Prostate gland (tissue), 2 donors: ENCODE measurements around the gene ZBTB40. TPM values are rescaled to one million over a fixed set of nuclear protein-coding genes. Genes with fewer than 3 reads are reported as not detected.

ENCODE experiments used
- DNase-seq: peaks from one replicate; pipeline ENCODE4 v3.0.0-alpha.2; 2019; ENCODE audit warnings: low spot score
- H3K27ac ChIP-seq, 2 donors: fragments of 200-600 bp; sonication (generic); 2 replicates each; pipeline ENCODE4 v1.5.1; 2017 to 2019
- H3K27me3 ChIP-seq: fragments of 200-600 bp; sonication (generic); replicated peaks from 2 replicates; pipeline ENCODE4 v1.5.1; 2019; ENCODE audit not compliant: insufficient read depth
- H3K36me3 ChIP-seq, 2 donors: fragments of 200-600 bp; sonication (generic); 1 replicate in 1 of 2; 2 replicates in 1 of 2; pipeline versions ENCODE4 v1.5.1 to v1.8.1; 2017 to 2019
- H3K4me1 ChIP-seq: fragments of 200-600 bp; sonication (generic); replicated peaks from 2 replicates; pipeline ENCODE4 v1.5.1; 2019
- H3K4me3 ChIP-seq, 2 donors: fragments of 200-600 bp; sonication (generic); 2 replicates each; pipeline ENCODE4 v1.5.1; 2017 to 2019
- H3K9me3 ChIP-seq: fragments of 200-600 bp; sonication (generic); 2 replicates; pipeline ENCODE4 v1.5.1; 2017
- CTCF ChIP-seq, 4 experiments: fragments of 200-600 bp in 2 of 4; fragments of 450-650 bp in 2 of 4; sonication (generic) in 2 of 4; IDR thresholded peaks; 1 replicate in 3 of 4; 2 replicates in 1 of 4; pipeline ENCODE4 v1.5.1; 2016 to 2019; ENCODE audit warnings: antibody characterized with exemption in 4 of 4, mild to moderate bottlenecking in 2 of 4, moderate library complexity in 2 of 4
- POLR2A ChIP-seq: fragments of 450-650 bp; IDR thresholded peaks from one replicate; pipeline ENCODE4 v1.6.1; 2016; ENCODE audit warnings: antibody characterized with exemption, mild to moderate bottlenecking
- POLR2AphosphoS5 ChIP-seq: sonication (generic); formaldehyde crosslinking; IDR thresholded peaks from one replicate; pipeline ENCODE4 v1.6.1; 2017; ENCODE audit warnings: antibody characterized with exemption
- WGBS: methylation state at CpG from one replicate; pipeline ENCODE4 v1.1.5; 2018; 5-methylcytosine and 5-hydroxymethylcytosine counted together
- intact Hi-C: fragments of 100-400 bp; cut with DNase I; formaldehyde crosslinking; loops from one replicate; pipeline ENCODE4 v1.14.2; 2022
- total RNA-seq, 2 donors: library from RNA; depleted of rRNA; stranded (reverse); fragments of >200 nt; gene quantifications; one replicate each; pipeline ENCODE4 v1.1.0, GENCODE V29; 2016

Gene ZBTB40
- total RNA-seq, 2 donors from 2014 or later, result 18.2 to 26.3 TPM

DNA sequence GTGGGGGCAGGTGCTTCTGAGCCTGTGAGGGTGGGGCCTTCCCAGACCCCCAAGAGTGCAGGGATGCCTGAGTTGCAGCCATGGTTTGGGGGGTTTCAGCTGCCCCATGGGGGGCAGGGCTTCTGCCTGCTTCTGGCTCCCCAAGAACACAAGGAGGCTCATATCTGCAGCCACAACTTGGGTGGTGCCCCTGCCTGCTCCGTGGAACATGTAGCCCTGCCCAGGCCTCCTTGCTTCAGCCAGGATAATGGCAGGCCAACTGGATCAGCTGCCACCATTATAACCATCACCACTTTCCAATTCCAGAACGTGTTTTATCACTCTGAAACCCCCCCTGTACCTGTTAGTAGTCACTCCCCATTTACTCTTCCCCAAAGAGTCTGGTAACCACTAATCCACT lies 14.0 kb downstream of the ZBTB40 start:
- no peak overlapping the region for H3K27ac ChIP-seq
- WGBS, result 88% methylated on average over 2 of the region's 2 CpGs
- H3K36me3 ChIP-seq, result no peaks in the 10 kb centered on the region
- TF ChIP-seq CTCF (IDR thresholded peaks at IDR 0.05) (no peak), POLR2AphosphoS5 (no peak), POLR2A (no peak)
- DNase-seq, result no peak
- H3K4me1 ChIP-seq, result no peaks in the 10 kb centered on the region
- no peaks in the 10 kb centered on the region for H3K9me3 ChIP-seq
- intact Hi-C loops, result no loop called here
- no peaks in the 10 kb centered on the region for H3K27me3 ChIP-seq
- H3K4me3 ChIP-seq, result no peak overlapping the region

- no peak for DNase-seq
- no peaks in the 10 kb centered on the region for H3K27me3 ChIP-seq
- H3K27ac ChIP-seq, result no peak overlapping the region
- H3K36me3 ChIP-seq, result no peaks in the 10 kb centered on the region
- no peaks in the 10 kb centered on the region for H3K9me3 ChIP-seq
- 78% methylated on average over 4 of the region's 4 CpGs for WGBS
- intact Hi-C loops, result no loop called here
- TF ChIP-seq POLR2A (no peak), POLR2AphosphoS5 (no peak), CTCF (IDR thresholded peaks at IDR 0.05) (no peak)
- H3K4me1 ChIP-seq, result peaks cover 5% of the 10 kb centered on the region
- no peak overlapping the region for H3K4me3 ChIP-seq
Measured at GRCh38 chr1:22470227-22470626, 18.6 kb downstream of the ZBTB40 start.

DNA sequence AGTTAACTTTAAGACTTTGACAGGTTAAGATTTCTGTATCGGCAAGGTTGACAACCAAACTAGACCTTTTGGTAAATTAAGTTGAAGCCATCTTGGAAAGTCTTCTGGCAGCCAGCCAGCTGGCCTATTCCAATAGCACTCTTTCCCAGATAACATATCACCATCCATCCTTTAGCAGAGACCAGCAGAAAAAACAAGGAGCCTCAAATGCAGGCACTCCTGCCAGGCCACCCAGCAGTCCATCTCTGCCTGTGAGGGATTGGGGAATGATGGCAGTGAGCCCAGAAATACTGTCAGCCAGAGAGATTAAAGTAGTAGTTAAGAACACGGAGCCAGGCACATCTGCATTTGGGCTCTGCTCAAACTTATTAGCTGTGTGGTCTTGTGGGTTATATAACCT lies 19.4 kb downstream of the ZBTB40 start:
- TF ChIP-seq POLR2AphosphoS5 (no peak), POLR2A (no peak), CTCF (IDR thresholded peaks at IDR 0.05) (no peak)
- intact Hi-C loops, result no loop called here
- Histone ChIP-seq H3K4me1 (peaks cover 5% of the 10 kb centered on the region), H3K9me3 (no peaks in the 10 kb centered on the region), H3K36me3 (no peaks in the 10 kb centered on the region), H3K27me3 (no peaks in the 10 kb centered on the region), H3K27ac (no peak overlapping the region), H3K4me3 (no peak overlapping the region)
- WGBS, result 56% methylated on average over 2 of the region's 2 CpGs
- no peak for DNase-seq

DNA sequence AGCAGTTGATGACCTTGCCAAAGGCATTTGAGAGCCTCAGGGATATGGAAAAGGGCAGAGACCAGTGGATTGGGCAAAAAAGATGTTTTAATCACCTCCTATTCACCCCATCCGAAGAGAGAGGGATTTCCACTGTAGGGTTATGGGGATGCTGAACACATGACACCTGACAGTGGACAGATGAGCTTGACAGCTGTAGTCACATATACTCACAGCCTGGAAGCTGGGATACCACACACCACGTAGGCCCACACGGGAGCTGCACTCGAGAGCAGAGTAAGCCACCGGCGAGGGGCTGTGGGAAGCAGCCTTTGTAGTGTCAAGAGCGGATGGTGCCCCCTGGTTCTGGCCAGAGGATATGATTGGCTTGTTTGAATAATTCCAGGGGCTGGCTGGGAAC lies 20.0 kb downstream of the ZBTB40 start:
- H3K4me3 ChIP-seq, result no peak overlapping the region
- intact Hi-C loops, result no loop called here
- H3K36me3 ChIP-seq, result no peaks in the 10 kb centered on the region
- H3K4me1 ChIP-seq, result peaks cover 5% of the 10 kb centered on the region
- H3K27me3 ChIP-seq, result no peaks in the 10 kb centered on the region
- WGBS, result 90% methylated on average over 7 of the region's 7 CpGs
- TF ChIP-seq POLR2AphosphoS5 (no peak), CTCF (IDR thresholded peaks at IDR 0.05) (no peak), POLR2A (no peak)
- H3K9me3 ChIP-seq, result no peaks in the 10 kb centered on the region
- no peak for DNase-seq
- H3K27ac ChIP-seq, result no peak overlapping the region

- 62% methylated on average over 2 of the region's 2 CpGs for WGBS
- Histone ChIP-seq H3K27ac (peak overlapping the region in 1 of 2 donors; percentile 16), H3K36me3 (no peaks in the 10 kb centered on the region), H3K27me3 (no peaks in the 10 kb centered on the region), H3K4me1 (peaks cover 5% of the 10 kb centered on the region), H3K4me3 (no peak overlapping the region), H3K9me3 (no peaks in the 10 kb centered on the region)
- intact Hi-C loops, result no loop called here
- peak; percentile 29 for DNase-seq
- TF ChIP-seq CTCF (IDR thresholded peaks at IDR 0.05) (no peak), POLR2AphosphoS5 (no peak), POLR2A (no peak)
Measured at GRCh38 chr1:22472596-22472995, 20.9 kb downstream of the ZBTB40 start.
